Endothelial cell of umbilical vein (primary cell): Measurements from ENCODE around the gene SORCS1. TPM values are rescaled to one million over a fixed set of nuclear protein-coding genes. Genes with fewer than 3 reads are reported as not detected.

ENCODE experiments used
- BruUV-seq: library from RNA; stranded (reverse); fragments of 400-500 nt; replicated peaks from 2 replicates; lab custom pipeline; 2021; lab: Mats Ljungman, UMichigan
- CTCF ChIA-PET: fragments of 300-600, 350-600 bp; sonication (Branson Sonifier 250); formaldehyde crosslinking; loops from one replicate; lab custom pipeline; 2021; ENCODE audit warnings: antibody characterized with exemption, inconsistent platforms; lab: Charles Lee
- POLR2A ChIA-PET: fragments of 300-600, 350-600 bp; sonication (Branson Sonifier 250); formaldehyde crosslinking; loops from one replicate; lab custom pipeline; 2021; ENCODE audit warnings: antibody characterized with exemption, inconsistent platforms; lab: Charles Lee
- DNase-seq: peaks from one replicate; pipeline ENCODE4 v3.0.0-alpha.2; 2011; ENCODE audit warnings: low read depth, low spot score
- FAIRE-seq: peaks from 2 replicates; lab custom pipeline; 2011; peaks lifted over from hg19 to GRCh38; lab: Jason Lieb, UNC
- H2AFZ ChIP-seq: 2 replicates; pipeline ENCODE4 v1.6.0; 2012; ENCODE audit warnings: low read depth, low read length, control low read depth, inconsistent platforms
- H3K27ac ChIP-seq: 2 replicates; pipeline ENCODE4 v1.5.1; 2011; ENCODE audit warnings: low read depth, mild to moderate bottlenecking, control low read depth, low read length, moderate library complexity; ENCODE audit not compliant: insufficient read depth
- H3K27me3 ChIP-seq, 2 experiments: 2 replicates each; pipeline versions ENCODE4 v1.6.0 to v1.6.1; 2011; ENCODE audit warnings: low read length in 2 of 2, mixed read lengths in 1 of 2; ENCODE audit not compliant: control insufficient read depth in 2 of 2, insufficient read depth in 2 of 2
- H3K36me3 ChIP-seq, 2 experiments: 2 replicates in 1 of 2; 3 replicates in 1 of 2; pipeline ENCODE4 v1.5.1; 2011; ENCODE audit warnings: low read length in 2 of 2, mild to moderate bottlenecking in 1 of 2, moderate library complexity in 1 of 2; ENCODE audit not compliant: control insufficient read depth in 2 of 2, insufficient read depth in 2 of 2; ENCODE audit errors: extremely low read depth in 1 of 2
- H3K4me1 ChIP-seq: 3 replicates; pipeline ENCODE4 v1.5.1; 2011; ENCODE audit warnings: mild to moderate bottlenecking, low read length; ENCODE audit not compliant: control insufficient read depth, insufficient read depth; ENCODE audit errors: extremely low read depth
- H3K4me2 ChIP-seq: 2 replicates; pipeline ENCODE4 v1.6.1; 2011; ENCODE audit warnings: low read length, control low read depth, mixed read lengths; ENCODE audit not compliant: insufficient read depth
- H3K4me3 ChIP-seq, 3 experiments: fragments of 200-600 bp in 1 of 3; sonication (generic), shearing (Covaris generic) in 1 of 3; replicated peaks in 1 of 3; 2 replicates each; pipeline ENCODE4 v1.5.1; 2011 to 2016; ENCODE audit warnings: control low read depth in 3 of 3, low read length in 3 of 3, mild to moderate bottlenecking in 2 of 3, inconsistent platforms in 1 of 3, low read depth in 1 of 3, moderate library complexity in 1 of 3; ENCODE audit not compliant: insufficient read depth in 1 of 3
- H3K79me2 ChIP-seq: 2 replicates; pipeline ENCODE4 v1.6.0; 2012; ENCODE audit warnings: low read length, inconsistent platforms; ENCODE audit not compliant: control insufficient read depth, insufficient read depth
- H3K9ac ChIP-seq: replicated peaks from 2 replicates; pipeline ENCODE3; 2011; ENCODE audit warnings: low read length, control low read depth; ENCODE audit not compliant: insufficient read depth; ENCODE audit errors: extremely low read depth
- H3K9me1 ChIP-seq: replicated peaks from 3 replicates; pipeline ENCODE4 v1.6.0; 2011; ENCODE audit warnings: mild to moderate bottlenecking, low read length; ENCODE audit not compliant: control insufficient read depth, insufficient read depth; ENCODE audit errors: extremely low read depth
- H3K9me3 ChIP-seq: replicated peaks from 2 replicates; pipeline ENCODE4 v1.5.1; 2012; ENCODE audit warnings: low read length, inconsistent platforms; ENCODE audit not compliant: control insufficient read depth, insufficient read depth
- H4K20me1 ChIP-seq: replicated peaks from 2 replicates; pipeline ENCODE3; 2011; ENCODE audit warnings: mild to moderate bottlenecking, low read length; ENCODE audit not compliant: control insufficient read depth, insufficient read depth; ENCODE audit errors: extremely low read depth
- EZH2 ChIP-seq: IDR thresholded peaks from 2 replicates; pipeline ENCODE4 v1.6.1; 2012; ENCODE audit warnings: borderline replicate concordance, low read depth, mild to moderate bottlenecking, moderate library complexity, low read length, inconsistent platforms; ENCODE audit not compliant: severe bottlenecking
- FOS ChIP-seq: IDR thresholded peaks from 2 replicates; pipeline ENCODE4 v1.6.1; 2011; ENCODE audit warnings: mild to moderate bottlenecking, low read length, moderate library complexity, borderline replicate concordance; ENCODE audit not compliant: insufficient read depth
- GATA2 ChIP-seq: IDR thresholded peaks from 2 replicates; pipeline ENCODE4 v1.7.0; 2011; ENCODE audit warnings: low read depth, mild to moderate bottlenecking, moderate library complexity, mixed read lengths, low read length; ENCODE audit not compliant: insufficient read length, insufficient read depth
- JUN ChIP-seq: IDR thresholded peaks from 2 replicates; pipeline ENCODE4 v1.6.1; 2011; ENCODE audit warnings: borderline replicate concordance, low read depth; ENCODE audit not compliant: insufficient read length, insufficient read depth
- MYC ChIP-seq: IDR thresholded peaks from one replicate; pipeline ENCODE4 v1.6.1; 2011; ENCODE audit warnings: mild to moderate bottlenecking, low read depth, low read length
- POLR2A ChIP-seq: IDR thresholded peaks from 2 replicates; pipeline ENCODE4 v1.6.1; 2012; ENCODE audit warnings: low read depth, mild to moderate bottlenecking, control low read depth, low read length
- POLR2AphosphoS5 ChIP-seq: IDR thresholded peaks from 2 replicates; pipeline ENCODE4 v1.6.1; 2012; ENCODE audit warnings: low read depth, mild to moderate bottlenecking, control low read depth, low read length, moderate library complexity; ENCODE audit not compliant: insufficient read depth
- dilution Hi-C: fragments of 300-500 bp; cut with MboI; formaldehyde crosslinking; loops from one replicate; pipeline ENCODE4 v1.15.0; 2019; ENCODE audit warnings: low sequenced_read_pairs; ENCODE audit not compliant: extremely low pct_ligation_motif_present
- intact Hi-C: fragments of 100-400 bp; cut with micrococcal nuclease; formaldehyde crosslinking; loops from one replicate; pipeline ENCODE4 v1.10.0; 2022
- polyA plus RNA-seq, 4 experiments: library from polyadenylated mRNA; depleted of rRNA in 3 of 4; stranded (reverse) in 3 of 4; unstranded in 1 of 4; fragments of >200 nt; gene quantifications; 2 replicates each; pipeline versions ENCODE4 v1.2.1 to v1.2.3, GENCODE V29; 2011 to 2012; ENCODE audit warnings: missing spikeins in 1 of 4
- total RNA-seq: library from RNA; stranded (reverse); gene quantifications from 2 replicates; pipeline ENCODE4 v1.2.3, GENCODE V29; 2021
- TF ChIP-seq, protein P1 (sequence below), 2 donors: IDR thresholded peaks; 1 replicate in 1 of 2; 2 replicates in 1 of 2; pipeline ENCODE4 v1.5.1; 2011; ENCODE audit warnings: low read length in 2 of 2, mild to moderate bottlenecking in 2 of 2, moderate library complexity in 2 of 2, control low read depth in 1 of 2, inconsistent platforms in 1 of 2, low read depth in 1 of 2; ENCODE audit not compliant: insufficient read depth in 1 of 2; ENCODE audit errors: extremely low read depth in 1 of 2
- TF ChIP-seq, protein P2 (sequence below): IDR thresholded peaks from 2 replicates; pipeline ENCODE4 v1.6.1; 2011; ENCODE audit not compliant: insufficient read depth, insufficient read length

Gene SORCS1
- total and polyA plus RNA-seq, 2 donors (not counting 3 experiments of a cell fraction or from before 2014, with no cell fraction given) = not detected

DNA sequence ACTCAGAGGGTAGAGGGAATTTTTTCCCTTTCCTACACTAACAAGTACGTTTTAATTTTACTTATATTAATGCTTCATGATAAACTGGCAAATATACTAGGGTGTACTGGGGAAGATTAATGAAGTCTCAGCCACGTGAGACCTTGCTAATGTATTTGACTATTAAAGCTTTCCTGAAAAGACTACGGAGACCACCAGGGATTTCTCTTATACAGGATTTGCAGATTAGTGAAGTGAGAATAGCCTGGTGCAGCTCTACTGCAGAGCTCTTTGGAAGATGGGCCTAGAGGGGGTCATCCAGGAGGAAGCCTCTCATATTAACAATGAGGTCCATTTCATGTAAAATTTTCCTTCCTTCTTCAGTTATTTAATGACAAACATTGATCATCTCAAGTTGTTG lies 379.0 kb downstream of the SORCS1 start:
- FAIRE-seq (no peak), DNase-seq (no peak)
- Histone ChIP-seq H3K9me3 (peaks cover 2% of the 10 kb centered on the region), H3K9ac (no peak overlapping the region), H3K27me3 (no peaks in the 10 kb centered on the region), H3K4me1 (no peaks in the 10 kb centered on the region), H3K4me3 (no peak overlapping the region), H3K27ac (no peak overlapping the region), H3K9me1 (no peaks in the 10 kb centered on the region), H3K79me2 (no peaks in the 10 kb centered on the region), H4K20me1 (no peaks in the 10 kb centered on the region), H3K4me2 (no peak overlapping the region), H3K36me3 (no peaks in the 10 kb centered on the region), H2AFZ (no peak overlapping the region)
- TF ChIP-seq JUN (no peak), POLR2A (no peak), EZH2 (no peak), POLR2AphosphoS5 (no peak), MYC (no peak), FOS (no peak), GATA2 (no peak)
- TF ChIP-seq, protein P1, sequence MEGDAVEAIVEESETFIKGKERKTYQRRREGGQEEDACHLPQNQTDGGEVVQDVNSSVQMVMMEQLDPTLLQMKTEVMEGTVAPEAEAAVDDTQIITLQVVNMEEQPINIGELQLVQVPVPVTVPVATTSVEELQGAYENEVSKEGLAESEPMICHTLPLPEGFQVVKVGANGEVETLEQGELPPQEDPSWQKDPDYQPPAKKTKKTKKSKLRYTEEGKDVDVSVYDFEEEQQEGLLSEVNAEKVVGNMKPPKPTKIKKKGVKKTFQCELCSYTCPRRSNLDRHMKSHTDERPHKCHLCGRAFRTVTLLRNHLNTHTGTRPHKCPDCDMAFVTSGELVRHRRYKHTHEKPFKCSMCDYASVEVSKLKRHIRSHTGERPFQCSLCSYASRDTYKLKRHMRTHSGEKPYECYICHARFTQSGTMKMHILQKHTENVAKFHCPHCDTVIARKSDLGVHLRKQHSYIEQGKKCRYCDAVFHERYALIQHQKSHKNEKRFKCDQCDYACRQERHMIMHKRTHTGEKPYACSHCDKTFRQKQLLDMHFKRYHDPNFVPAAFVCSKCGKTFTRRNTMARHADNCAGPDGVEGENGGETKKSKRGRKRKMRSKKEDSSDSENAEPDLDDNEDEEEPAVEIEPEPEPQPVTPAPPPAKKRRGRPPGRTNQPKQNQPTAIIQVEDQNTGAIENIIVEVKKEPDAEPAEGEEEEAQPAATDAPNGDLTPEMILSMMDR (IDR thresholded peaks at IDR 0.05; ENCODE audit: extremely low read depth in 1 of 2, insufficient read depth in 1 of 2, low read depth in 1 of 2, low read length in 2 of 2) = no peak
- TF ChIP-seq, protein P2, sequence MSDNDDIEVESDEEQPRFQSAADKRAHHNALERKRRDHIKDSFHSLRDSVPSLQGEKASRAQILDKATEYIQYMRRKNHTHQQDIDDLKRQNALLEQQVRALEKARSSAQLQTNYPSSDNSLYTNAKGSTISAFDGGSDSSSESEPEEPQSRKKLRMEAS = no peak
- CTCF ChIA-PET = no interaction called here
- BruUV-seq = no TSS peak
- dilution Hi-C loops (no loop called here), intact Hi-C loops (no loop called here)
- POLR2A ChIA-PET = no interaction called here
